SK-N-SH (cell line): ENCODE data around the gene ZFYVE21. TPM values are rescaled to one million over a fixed set of nuclear protein-coding genes. Genes with fewer than 3 reads are reported as not detected.

Source experiments
- CTCF ChIA-PET: fragments of 300-600, 350-600 bp; formaldehyde crosslinking; extraction: SDS; loops from one replicate; lab custom pipeline; 2021; lab: Yijun Ruan, JAX
- POLR2A ChIA-PET: fragments of 350-600 bp; sonication (Branson Sonifier 250); formaldehyde crosslinking; extraction: SDS; loops from one replicate; lab custom pipeline; 2020; ENCODE audit warnings: antibody characterized with exemption, inconsistent platforms; lab: Yijun Ruan, JAX
- DNase-seq: peaks from one replicate; pipeline ENCODE4 v3.0.0; 2012
- H2AFZ ChIP-seq: fragments of 200-600 bp; sonication (generic); 2 replicates; pipeline ENCODE4 v1.8.1; 2016; ENCODE audit warnings: antibody characterized with exemption, mild to moderate bottlenecking, low read depth
- H3F3A ChIP-seq: fragments of 200-600 bp; sonication (generic); replicated peaks from 2 replicates; pipeline ENCODE3; 2016; ENCODE audit warnings: antibody characterized with exemption, mild to moderate bottlenecking; ENCODE audit not compliant: insufficient read depth
- H3K27ac ChIP-seq, 2 experiments: fragments of 200-500 bp in 1 of 2; fragments of 200-600 bp in 1 of 2; sonication (Bioruptor generic) in 1 of 2; sonication (generic), shearing (Covaris generic) in 1 of 2; 2 replicates each; pipeline versions ENCODE4 v1.5.1 to v1.6.1; 2014 to 2016; ENCODE audit warnings: low read depth in 2 of 2, inconsistent platforms in 1 of 2, low read length in 1 of 2, mild to moderate bottlenecking in 1 of 2, mixed read lengths in 1 of 2
- H3K27me3 ChIP-seq: fragments of 200-600 bp; sonication (generic), shearing (Covaris generic); 2 replicates; pipeline ENCODE4 v1.6.1; 2016; ENCODE audit warnings: mixed run types; ENCODE audit not compliant: insufficient read depth
- H3K36me3 ChIP-seq, 2 experiments: fragments of 200-500 bp in 1 of 2; fragments of 200-600 bp in 1 of 2; sonication (Bioruptor generic) in 1 of 2; sonication (generic) in 1 of 2; replicated peaks in 1 of 2; 2 replicates each; pipeline versions ENCODE3 to v1.5.1; 2014 to 2016; ENCODE audit warnings: low read length in 1 of 2, mild to moderate bottlenecking in 1 of 2; ENCODE audit not compliant: insufficient read depth in 2 of 2, control insufficient read depth in 1 of 2
- H3K4me1 ChIP-seq, 2 experiments: fragments of 200-500 bp in 1 of 2; fragments of 200-600 bp in 1 of 2; sonication (Bioruptor generic) in 1 of 2; sonication (generic), shearing (Covaris generic) in 1 of 2; 2 replicates each; pipeline versions ENCODE4 v1.5.1 to v1.6.1; 2014 to 2016; ENCODE audit warnings: low read depth in 1 of 2, low read length in 1 of 2, mixed run types in 1 of 2; ENCODE audit not compliant: insufficient read depth in 2 of 2, control insufficient read depth in 1 of 2
- H3K4me2 ChIP-seq: fragments of 200-600 bp; sonication (generic), shearing (Covaris generic); 2 replicates; pipeline ENCODE4 v1.6.1; 2017; ENCODE audit warnings: mixed run types
- H3K4me3 ChIP-seq, 2 experiments: fragments of 200-500 bp in 1 of 2; fragments of 200-600 bp in 1 of 2; sonication (Bioruptor generic) in 1 of 2; sonication (generic), shearing (Covaris generic) in 1 of 2; 2 replicates each; pipeline versions ENCODE4 v1.5.1 to v1.8.1; 2014 to 2016; ENCODE audit warnings: low read depth in 2 of 2, inconsistent platforms in 1 of 2, low read length in 1 of 2, mild to moderate bottlenecking in 1 of 2, mixed read lengths in 1 of 2, moderate library complexity in 1 of 2
- H3K79me2 ChIP-seq: fragments of 200-600 bp; sonication (generic); 2 replicates; pipeline ENCODE4 v1.8.1; 2017; ENCODE audit warnings: mild to moderate bottlenecking; ENCODE audit not compliant: insufficient read depth
- H3K9ac ChIP-seq: fragments of 200-600 bp; sonication (generic); 2 replicates; pipeline ENCODE4 v1.6.1; 2017; ENCODE audit warnings: mixed run types
- H3K9me2 ChIP-seq: fragments of 200-600 bp; sonication (generic); 2 replicates; pipeline ENCODE4 v1.6.1; 2017; ENCODE audit warnings: mixed run types
- H3K9me3 ChIP-seq: fragments of 200-600 bp; sonication (generic); 2 replicates; pipeline ENCODE4 v1.6.1; 2017; ENCODE audit warnings: mixed run types, mild to moderate bottlenecking, moderate library complexity
- H4K20me1 ChIP-seq: fragments of 200-600 bp; sonication (generic); 2 replicates; pipeline ENCODE4 v1.6.1; 2017; ENCODE audit warnings: mild to moderate bottlenecking, mixed run types; ENCODE audit not compliant: insufficient read depth
- EZH2phosphoT487 ChIP-seq: fragments of 200-600 bp; sonication (generic); IDR thresholded peaks from 2 replicates; pipeline ENCODE4 v1.6.1; 2017; ENCODE audit warnings: low read depth, mixed run types, mild to moderate bottlenecking, antibody characterized with exemption, moderate library complexity, borderline replicate concordance
- FOXJ3 ChIP-seq: sonication (generic); formaldehyde crosslinking; IDR thresholded peaks from 2 replicates; pipeline ENCODE4 v1.5.1; 2020; ENCODE audit warnings: mild to moderate bottlenecking, missing genetic modification reagents
- FOXM1 ChIP-seq: IDR thresholded peaks from 2 replicates; pipeline ENCODE4 v1.4.0; 2012; ENCODE audit warnings: low read depth, mild to moderate bottlenecking
- GABPA ChIP-seq: IDR thresholded peaks from 2 replicates; pipeline ENCODE4 v1.4.0; 2012; ENCODE audit warnings: low read depth, mild to moderate bottlenecking
- GATA2 ChIP-seq: sonication (generic); formaldehyde crosslinking; IDR thresholded peaks from 2 replicates; pipeline ENCODE4 v1.5.0; 2020; ENCODE audit warnings: mild to moderate bottlenecking, missing genetic modification reagents
- IRF3 ChIP-seq: fragments of 150-350 bp; IDR thresholded peaks from 2 replicates; pipeline ENCODE4 v1.6.1; 2016; ENCODE audit warnings: mild to moderate bottlenecking, low read depth, low read length
- MEF2A ChIP-seq: IDR thresholded peaks from 2 replicates; pipeline ENCODE4 v1.4.0; 2012; ENCODE audit warnings: low read depth, borderline replicate concordance
- RAD21 ChIP-seq: IDR thresholded peaks from 2 replicates; pipeline ENCODE4 v1.6.1; 2012; ENCODE audit warnings: mild to moderate bottlenecking, low read length
- RCOR1 ChIP-seq: fragments of 150-350 bp; IDR thresholded peaks from 2 replicates; pipeline ENCODE4 v1.6.1; 2017; ENCODE audit warnings: antibody characterized with exemption, low read length
- RFX5 ChIP-seq: IDR thresholded peaks from 2 replicates; pipeline ENCODE4 v1.6.1; 2012; ENCODE audit warnings: mild to moderate bottlenecking, improper control_type of control experiment, low read length
- SIN3A ChIP-seq: IDR thresholded peaks from 2 replicates; pipeline ENCODE4 v1.6.1; 2012; ENCODE audit warnings: low read depth, mild to moderate bottlenecking, low read length, moderate library complexity, borderline replicate concordance
- TAF1 ChIP-seq: IDR thresholded peaks from 2 replicates; pipeline ENCODE4 v1.6.1; 2012; ENCODE audit warnings: low read depth, mild to moderate bottlenecking, low read length, moderate library complexity, borderline replicate concordance
- TCF12 ChIP-seq: IDR thresholded peaks from 2 replicates; pipeline ENCODE4 v1.4.0; 2012
- TEAD4 ChIP-seq: IDR thresholded peaks from 2 replicates; pipeline ENCODE4 v1.4.0; 2012; ENCODE audit warnings: mild to moderate bottlenecking, borderline replicate concordance; ENCODE audit not compliant: insufficient read depth
- USF2 ChIP-seq: fragments of 150-350 bp; IDR thresholded peaks from 2 replicates; pipeline ENCODE4 v1.6.1; 2017; ENCODE audit warnings: antibody characterized with exemption, low read length, low read depth, borderline replicate concordance
- YY1 ChIP-seq: IDR thresholded peaks from 2 replicates; pipeline ENCODE4 v1.4.0; 2012; ENCODE audit warnings: low read depth, mild to moderate bottlenecking
- ZBTB33 ChIP-seq: IDR thresholded peaks from 2 replicates; pipeline ENCODE4 v1.4.0; 2012; ENCODE audit warnings: low read depth, borderline replicate concordance
- WGBS: methylation state at CpG from one replicate; pipeline ENCODE4 v1.1.6; 2017; ENCODE audit warnings: low lambda C conversion rate; 5-methylcytosine and 5-hydroxymethylcytosine counted together
- polyA plus RNA-seq, 3 experiments: library from polyadenylated mRNA; depleted of rRNA; stranded (reverse); fragments of >200 nt; gene quantifications; 2 replicates each; pipeline ENCODE4 v1.2.3, GENCODE V29; 2012

ZFYVE21 gene
- polyA plus RNA-seq, 1 of the 3 experiments (the other 2 are of a cell fraction) = 82.1 TPM

GRCh38 chr14:103696466-103697071 is 19.0 kb upstream of the ZFYVE21 start:
- POLR2A ChIA-PET = interaction anchor here (1.4 kb wide), 1 partner anchor 19 kb away, joined by 4 read pairs; the partner anchor contains the start of genes XRCC3 and ZFYVE21
- Histone ChIP-seq H3F3A (peaks cover 15% of the 10 kb centered on the region), H2AFZ (no peak overlapping the region), H3K9ac (no peak overlapping the region), H3K27me3 (no peaks in the 10 kb centered on the region), H3K9me2 (no peaks in the 10 kb centered on the region), H3K79me2 (peaks cover 38% of the 10 kb centered on the region), H3K9me3 (no peaks in the 10 kb centered on the region), H3K4me1 (peaks cover 0 to 39% of the 10 kb centered on the region in 2 experiments; a peak in 1 of 4 replicates), H3K4me3 (no peak overlapping the region), H4K20me1 (peaks cover 21% of the 10 kb centered on the region), H3K36me3 (peaks cover 31 to 69% of the 10 kb centered on the region in 2 experiments), H3K27ac (peak overlapping the region in 1 of 2 experiments; percentile 45; a peak in 2 of 4 replicates), H3K4me2 (no peak overlapping the region)
- WGBS = 65% methylated on average over 15 of the region's 17 CpGs
- CTCF ChIA-PET = interaction anchor here (1.0 to 1.7 kb wide), 3 partner anchors 17 to 392 kb away, joined by 3 to 8 read pairs (median 4); no protein-coding TSS in a partner anchor
- no peak for DNase-seq
- no peak for TF ChIP-seq USF2
- no peak for TF ChIP-seq RCOR1
- no peak for TF ChIP-seq RAD21
- no peak for TF ChIP-seq FOXM1
- no peak for TF ChIP-seq EZH2phosphoT487
- TF ChIP-seq SIN3A = no peak
- TF ChIP-seq RFX5 = no peak
- no peak for TF ChIP-seq YY1
- TF ChIP-seq FOXJ3 (CRISPR knock-in tag) = no peak
- no peak for TF ChIP-seq TCF12
- no peak for TF ChIP-seq TEAD4
- TF ChIP-seq IRF3 = no peak
- no peak for TF ChIP-seq GABPA
- no peak for TF ChIP-seq MEF2A
- TF ChIP-seq ZBTB33 = no peak
- TF ChIP-seq GATA2 = no peak
- TF ChIP-seq TAF1 = no peak
